Measurements from ENCODE around the gene HEXIM2.

- TF ChIP-seq CTCF (CRISPR knock-in tag; IDR thresholded peaks at IDR 0.05): no peak
- no peak for TF ChIP-seq FOXA1 (IDR thresholded peaks at IDR 0.05)
- TF ChIP-seq FOXA1 (CRISPR knock-in tag; IDR thresholded peaks at IDR 0.05): no peak
- no peak for TF ChIP-seq U2AF1 (optimal IDR thresholded peaks at IDR 0.05; ENCODE audit: low read depth, low read length)
- TF ChIP-seq POLR2A (IDR thresholded peaks at IDR 0.05; ENCODE audit: insufficient read depth in 1 of 2, low read depth in 2 of 2, low read length in 2 of 2): no peak
- no peak for TF ChIP-seq ERF (CRISPR knock-in tag; IDR thresholded peaks at IDR 0.05)
- TF ChIP-seq FOXM1 (CRISPR knock-in tag; IDR thresholded peaks at IDR 0.05): no peak
- TF ChIP-seq MXI1 (IDR thresholded peaks at IDR 0.05; ENCODE audit: borderline replicate concordance, low read depth, low read length): no peak
- no peak for TF ChIP-seq ZNF205 (CRISPR knock-in tag; IDR thresholded peaks at IDR 0.05)
- TF ChIP-seq TOE1 (CRISPR knock-in tag; IDR thresholded peaks at IDR 0.05): no peak
- no peak for TF ChIP-seq MAFF (IDR thresholded peaks at IDR 0.05; ENCODE audit: low read depth, low read length)
- no peak for TF ChIP-seq TCF7 (IDR thresholded peaks at IDR 0.05; ENCODE audit: low read depth)
- TF ChIP-seq USF2 (IDR thresholded peaks at IDR 0.05; ENCODE audit: low read depth, low read length): no peak
- TF ChIP-seq USF2 (CRISPR knock-in tag; IDR thresholded peaks at IDR 0.05; ENCODE audit: borderline replicate concordance): no peak
Measured at GRCh38 chr17:45138911-45139532, 22.7 kb upstream of the HEXIM2 start.
